Mammary microvascular endothelial cell (primary cell): ENCODE results near the gene CENPI. TPM values are rescaled to one million over a fixed set of nuclear protein-coding genes. Genes with fewer than 3 reads are reported as not detected.

ENCODE experiments used
- total RNA-seq: library from RNA; depleted of rRNA; stranded (reverse); fragments of >200 nt; gene quantifications from 2 replicates; pipeline ENCODE4 v1.2.3, GENCODE V29; 2015

Gene CENPI, protein sequence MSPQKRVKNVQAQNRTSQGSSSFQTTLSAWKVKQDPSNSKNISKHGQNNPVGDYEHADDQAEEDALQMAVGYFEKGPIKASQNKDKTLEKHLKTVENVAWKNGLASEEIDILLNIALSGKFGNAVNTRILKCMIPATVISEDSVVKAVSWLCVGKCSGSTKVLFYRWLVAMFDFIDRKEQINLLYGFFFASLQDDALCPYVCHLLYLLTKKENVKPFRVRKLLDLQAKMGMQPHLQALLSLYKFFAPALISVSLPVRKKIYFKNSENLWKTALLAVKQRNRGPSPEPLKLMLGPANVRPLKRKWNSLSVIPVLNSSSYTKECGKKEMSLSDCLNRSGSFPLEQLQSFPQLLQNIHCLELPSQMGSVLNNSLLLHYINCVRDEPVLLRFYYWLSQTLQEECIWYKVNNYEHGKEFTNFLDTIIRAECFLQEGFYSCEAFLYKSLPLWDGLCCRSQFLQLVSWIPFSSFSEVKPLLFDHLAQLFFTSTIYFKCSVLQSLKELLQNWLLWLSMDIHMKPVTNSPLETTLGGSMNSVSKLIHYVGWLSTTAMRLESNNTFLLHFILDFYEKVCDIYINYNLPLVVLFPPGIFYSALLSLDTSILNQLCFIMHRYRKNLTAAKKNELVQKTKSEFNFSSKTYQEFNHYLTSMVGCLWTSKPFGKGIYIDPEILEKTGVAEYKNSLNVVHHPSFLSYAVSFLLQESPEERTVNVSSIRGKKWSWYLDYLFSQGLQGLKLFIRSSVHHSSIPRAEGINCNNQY
- total RNA-seq = 17.7 and 24.8 TPM in 2 replicates

DNA sequence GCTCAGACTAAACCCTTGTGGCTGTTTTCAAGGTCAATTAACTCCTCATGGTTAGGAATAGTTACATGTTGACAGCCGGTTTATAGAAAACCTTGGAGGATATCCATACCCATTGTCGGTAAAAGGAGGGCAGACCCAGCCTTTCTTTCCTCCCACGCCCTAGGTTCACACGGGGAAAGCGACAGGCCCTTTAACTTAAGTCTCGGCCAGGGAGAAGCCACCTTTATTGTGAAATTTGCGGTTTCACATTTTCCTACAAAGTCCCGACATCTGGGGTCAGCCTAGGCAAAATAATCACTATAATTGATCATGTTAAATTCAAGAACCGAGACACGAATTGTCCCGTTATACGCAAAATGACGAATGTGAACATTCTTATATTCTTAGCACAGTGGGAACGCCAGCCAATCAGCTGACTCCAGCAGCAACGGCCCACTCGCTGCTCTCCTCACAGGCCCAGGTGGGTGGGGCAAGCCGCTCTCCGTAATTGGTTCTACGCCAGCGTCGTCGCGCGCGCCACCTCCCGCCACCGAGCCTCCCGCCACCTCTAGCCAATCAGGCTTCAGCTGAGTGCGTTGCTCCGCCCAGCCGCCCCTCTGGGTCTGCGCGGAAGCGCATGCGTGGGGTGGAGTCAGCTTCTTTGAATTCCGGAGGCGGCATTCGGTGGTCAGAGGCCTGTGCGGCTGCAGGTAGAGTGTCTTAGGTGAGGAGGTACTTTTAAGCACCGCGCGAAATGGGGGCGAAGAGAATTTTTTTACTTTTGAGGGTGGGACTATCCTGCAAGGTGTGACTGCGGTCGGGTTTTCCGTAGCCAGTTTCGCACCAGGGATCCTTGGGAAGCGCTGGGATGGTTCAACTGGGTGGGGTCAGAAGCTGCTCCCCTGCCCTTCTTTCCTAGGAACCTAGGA is at the start of gene CENPI:
Gene CENPI, plus strand, starts transcription at position 659 of the 908 bp plus-strand sequence. CDS start 2,867 bp downstream, outside the sequence.

DNA sequence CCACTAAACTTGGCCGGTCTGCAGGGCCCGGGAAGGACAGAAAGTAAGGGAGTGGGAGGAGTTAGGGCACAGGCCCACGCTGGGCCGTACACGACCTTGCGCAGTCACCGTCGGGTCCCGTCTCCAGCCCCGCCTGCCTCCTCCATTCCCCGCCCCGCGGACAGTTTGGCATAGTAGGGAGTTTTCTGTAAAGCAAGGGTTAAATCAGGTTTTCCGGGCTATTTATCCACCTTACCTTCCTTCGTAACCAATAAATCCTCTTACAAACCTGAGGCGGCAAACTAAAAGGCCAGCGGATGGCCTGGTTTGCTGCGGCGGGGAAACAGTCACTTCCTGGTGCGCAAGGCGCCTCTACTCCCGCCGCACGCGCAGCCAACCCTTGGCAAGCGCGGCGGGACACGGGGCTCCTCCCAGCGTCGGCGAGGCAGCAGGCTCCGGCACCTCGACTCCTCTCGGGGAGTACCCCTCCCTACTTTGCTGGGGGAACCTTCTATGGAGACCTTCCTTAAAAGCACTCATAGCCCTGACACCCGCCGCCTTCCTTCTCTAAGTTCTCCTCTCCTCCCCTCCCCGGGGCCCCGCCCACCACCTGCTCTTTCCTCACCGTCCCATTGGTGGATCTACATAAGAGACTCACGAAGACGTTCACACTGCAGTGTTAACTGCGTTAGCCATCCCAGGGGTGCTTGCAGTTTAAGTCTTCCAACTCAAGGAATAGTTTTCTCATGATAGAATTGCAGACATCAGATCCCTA is 46.3 kb upstream of the CENPI start, which contains the start of gene TRMT2B:
Gene TRMT2B, minus strand, starts transcription at position 563 of the 754 bp plus-strand sequence. CDS start 9,822 bp downstream, outside the sequence.

DNA sequence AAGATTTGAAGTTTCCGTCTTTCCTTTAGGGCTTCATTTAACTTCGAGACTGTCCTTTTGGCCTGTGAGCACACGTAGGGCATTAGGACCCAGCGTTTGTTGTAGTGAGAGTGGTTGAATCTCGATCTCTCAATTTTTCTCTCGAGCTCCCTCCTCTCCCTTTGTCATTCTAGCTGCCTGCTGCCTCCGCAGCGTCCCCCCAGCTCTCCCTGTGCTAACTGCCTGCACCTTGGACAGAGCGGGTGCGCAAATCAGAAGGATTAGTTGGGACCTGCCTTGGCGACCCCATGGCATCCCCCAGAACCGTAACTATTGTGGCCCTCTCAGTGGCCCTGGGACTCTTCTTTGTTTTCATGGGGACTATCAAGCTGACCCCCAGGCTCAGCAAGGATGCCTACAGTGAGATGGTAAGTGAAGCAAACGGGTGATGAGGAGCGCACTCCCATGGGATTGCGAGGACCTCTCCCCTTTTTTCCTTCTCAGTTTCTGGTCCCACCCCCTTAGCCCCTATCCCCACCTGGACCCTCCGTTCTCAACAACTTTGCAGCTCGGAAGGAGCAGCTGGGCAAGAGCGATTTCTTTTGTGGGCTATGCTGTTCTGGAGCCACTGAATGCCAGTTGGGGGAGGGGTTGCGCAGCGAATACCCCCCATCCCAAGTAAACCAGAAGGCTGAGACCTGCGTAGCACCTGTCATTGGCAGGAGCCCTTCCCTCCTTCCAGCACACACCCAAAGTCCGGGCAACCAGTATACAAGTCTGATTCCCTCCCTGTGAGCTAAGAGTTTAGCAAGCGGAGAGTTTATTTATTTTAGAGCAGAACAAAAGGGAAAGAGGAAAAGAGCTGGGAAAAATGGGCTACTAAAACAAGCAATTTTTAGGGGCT is 19.0 kb upstream of the CENPI start, which contains the start of gene TMEM35A:
Gene TMEM35A, plus strand, starts transcription at position 164 of the 883 bp plus-strand sequence. Its CDS starts 124 bp downstream, at position 288.

Other genes starting within 250 kb of the CENPI start
- not detected in 2 replicates for gene NOX1, start 223.8 kb upstream of the CENPI start, total RNA-seq
- gene XKRX, start 169.3 kb upstream of the CENPI start, total RNA-seq = 0.69 and 0.73 TPM in 2 replicates
- not detected in 2 replicates for gene ARL13A, start 128.5 kb upstream of the CENPI start, total RNA-seq
- gene TRMT2B, start 46.1 kb upstream of the CENPI start, total RNA-seq = 23.3 and 26.8 TPM in 2 replicates
- 1.7 and 1.8 TPM in 2 replicates for gene TMEM35A, start 19.3 kb upstream of the CENPI start, total RNA-seq
- 0.15 and 0.47 TPM in 2 replicates for gene DRP2, start 121.6 kb downstream of the CENPI start, total RNA-seq
- 1.00 and 1.1 TPM in 2 replicates for gene TAF7L, start 193.1 kb downstream of the CENPI start, total RNA-seq